VCaP (cell line): ENCODE measurements around the gene TGIF2.
A peak's percentile ranks its signal among the peaks of the same experiment; 100 is the strongest.

Experiments used
- H3K27ac ChIP-seq: fragments of 450-650 bp; 2 replicates; pipeline ENCODE4 v1.5.1; 2017
- CTCF ChIP-seq: fragments of 450-650 bp; conservative IDR thresholded peaks from 2 replicates; pipeline ENCODE4 v1.5.1; 2017; ENCODE audit warnings: mild to moderate bottlenecking, moderate library complexity

TGIF2 gene

GRCh38 chr20:36573103-36573797 is at the start of gene TGIF2:
Gene TGIF2 (plus strand): TSS chr20:36573597. CDS start chr20:36578775, 5,178 bp downstream.
- no peak for TF ChIP-seq CTCF
- peak within 1 kb of the TSS; percentile 75 for H3K27ac ChIP-seq

- no peak for TF ChIP-seq CTCF
- no peak overlapping the region for H3K27ac ChIP-seq
These were observed 47.6 kb upstream of the TGIF2 start for GRCh38 chr20:36525620-36526365.

GRCh38 chr20:36526521-36527011 is 46.8 kb upstream of the TGIF2 start:
- no peak overlapping the region for H3K27ac ChIP-seq

GRCh38 chr20:36527331-36528125 is 45.9 kb upstream of the TGIF2 start:
- TF ChIP-seq CTCF, result no peak
- H3K27ac ChIP-seq, result no peak overlapping the region

More at GRCh38 chr20:36526521-36527011, 46.8 kb upstream of the TGIF2 start:
- TF ChIP-seq CTCF, result no peak

GRCh38 chr20:36528176-36528874 is 45.1 kb upstream of the TGIF2 start:
- H3K27ac ChIP-seq, result no peak overlapping the region
- no peak for TF ChIP-seq CTCF

GRCh38 chr20:36528875-36529417 is 44.5 kb upstream of the TGIF2 start:
- no peak overlapping the region for H3K27ac ChIP-seq
- TF ChIP-seq CTCF, result no peak
